Activated CD4-positive, alpha-beta T cell treated with anti-CD3 and anti-CD28 coated beads, Interleukin-2, Interleukin-4, amounts not matched to agents 100 ng/mL and 50 ng/mL, durations not matched to agents 16 hours and 8 hours (primary cell): ENCODE data around the gene WASHC3.
A peak's percentile ranks its signal among the peaks of the same experiment; 100 is the strongest.
"Not testable (repeated sequence)": the region's sequence is repeated elsewhere in the genome, so short reads cannot be mapped to it uniquely, and the experiment has no call there.

ENCODE experiments used
- DNase-seq: peaks from one replicate; pipeline ENCODE4 v3.0.0-alpha.2; 2020; ENCODE audit warnings: low spot score

Gene WASHC3

DNA sequence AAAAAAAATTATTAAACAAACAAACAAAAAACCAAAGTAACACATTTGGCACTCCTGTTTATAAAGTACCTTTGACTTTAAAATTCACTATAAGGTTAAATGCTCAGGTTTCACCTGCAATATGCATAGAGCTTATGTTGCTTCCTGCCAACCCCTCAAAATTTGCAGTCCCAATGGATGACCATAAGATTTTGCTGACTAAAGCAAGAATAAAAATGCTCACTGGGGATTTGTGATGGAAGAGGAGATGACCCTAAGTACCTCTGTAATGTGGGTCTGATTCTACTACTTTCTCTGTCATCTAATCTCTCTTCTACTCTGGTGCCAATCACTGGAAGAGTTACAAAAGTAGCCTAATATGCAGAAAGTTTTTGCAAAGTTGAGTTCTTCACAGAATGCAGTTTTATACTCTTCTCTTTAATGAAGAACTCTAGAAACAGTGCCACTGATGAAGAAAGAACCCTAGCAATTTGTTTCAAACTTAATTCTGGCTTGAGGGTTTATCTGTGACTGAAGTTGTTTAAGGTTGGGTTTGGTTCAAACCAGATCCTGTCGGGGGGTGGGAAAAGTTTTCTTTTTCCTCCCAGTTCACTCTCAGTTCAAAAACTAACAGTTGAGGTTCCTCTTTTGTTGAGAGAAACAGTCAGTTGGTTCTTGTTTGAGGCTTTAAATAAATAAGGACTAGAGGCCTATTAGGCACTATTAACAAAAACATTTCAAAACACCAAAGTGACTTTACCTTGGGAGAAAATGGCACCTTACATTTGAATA lies 10.9 kb downstream of the WASHC3 start:
- DNase-seq: no peak

DNA sequence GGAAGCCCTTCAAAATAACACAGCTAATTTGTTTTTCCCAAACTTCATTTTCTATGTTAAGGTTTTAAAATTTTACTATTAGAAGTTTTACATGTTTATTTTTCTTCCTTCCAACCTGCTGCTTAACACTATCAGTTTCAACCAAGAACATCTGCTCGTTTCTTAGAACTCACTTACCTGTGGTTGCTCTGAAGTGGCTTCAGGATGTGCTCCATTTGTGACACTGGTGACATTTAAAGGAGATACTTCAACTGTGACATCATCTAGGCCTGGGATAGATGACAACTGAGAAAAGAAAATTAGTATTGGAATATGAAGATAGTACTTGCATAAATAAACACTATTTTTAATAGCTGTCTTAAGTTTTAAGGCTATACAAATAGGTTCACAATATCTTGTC lies 17.9 kb downstream of the WASHC3 start:
- peak; percentile 29 for DNase-seq

DNA sequence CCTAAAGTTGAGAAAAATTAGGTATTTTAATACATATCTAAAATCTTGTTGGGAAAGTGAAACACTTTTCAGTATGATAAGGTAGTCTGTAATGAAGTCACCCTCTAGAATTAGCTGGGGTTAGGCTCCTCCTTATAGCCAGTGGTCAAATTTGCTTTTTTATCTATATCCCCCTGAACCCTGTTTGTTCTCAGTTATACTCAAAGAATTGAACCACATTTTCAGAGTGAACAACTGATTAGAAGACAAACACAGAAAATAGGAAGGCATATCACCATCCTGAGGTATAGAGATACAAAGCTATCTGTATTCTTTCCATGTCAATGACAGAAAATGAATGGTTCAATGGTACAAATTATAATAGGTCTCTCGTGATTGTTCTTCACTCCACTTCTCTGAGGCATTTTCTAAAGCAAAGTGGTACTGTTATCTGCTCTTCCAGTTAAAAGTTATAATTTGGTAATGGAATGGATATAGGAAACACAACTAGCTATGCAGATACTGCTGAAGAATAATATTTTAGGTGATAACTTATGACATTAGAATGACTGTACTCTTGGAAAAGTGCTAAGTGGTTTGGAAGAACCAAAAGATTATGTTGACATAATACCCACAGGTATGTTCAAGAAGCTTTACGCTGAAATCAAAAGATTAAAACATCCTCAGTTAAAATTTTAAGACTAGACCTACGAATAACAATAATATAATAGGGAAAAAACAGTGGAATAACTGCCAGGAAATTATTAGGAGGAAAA lies 27.6 kb downstream of the WASHC3 start:
- DNase-seq: no peak

DNA sequence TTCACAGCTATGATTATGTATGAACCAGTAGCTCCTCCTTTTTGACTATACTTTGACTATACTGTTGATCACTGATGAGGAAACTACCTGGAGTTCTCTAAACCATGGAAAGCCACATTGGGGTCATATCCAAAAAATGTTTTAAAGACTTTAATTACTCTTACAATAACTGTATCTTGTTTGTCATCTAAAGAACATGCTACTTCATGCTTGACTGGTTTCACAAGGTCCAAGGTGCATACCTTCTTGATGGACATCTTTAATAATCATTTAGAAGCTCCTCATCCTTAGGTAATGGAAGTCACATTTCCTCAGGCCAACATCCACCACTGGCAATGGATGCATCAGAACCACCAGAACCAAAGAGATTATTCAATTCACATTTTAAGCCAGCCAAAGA lies 29.9 kb downstream of the WASHC3 start:
- DNase-seq: no peak

DNA sequence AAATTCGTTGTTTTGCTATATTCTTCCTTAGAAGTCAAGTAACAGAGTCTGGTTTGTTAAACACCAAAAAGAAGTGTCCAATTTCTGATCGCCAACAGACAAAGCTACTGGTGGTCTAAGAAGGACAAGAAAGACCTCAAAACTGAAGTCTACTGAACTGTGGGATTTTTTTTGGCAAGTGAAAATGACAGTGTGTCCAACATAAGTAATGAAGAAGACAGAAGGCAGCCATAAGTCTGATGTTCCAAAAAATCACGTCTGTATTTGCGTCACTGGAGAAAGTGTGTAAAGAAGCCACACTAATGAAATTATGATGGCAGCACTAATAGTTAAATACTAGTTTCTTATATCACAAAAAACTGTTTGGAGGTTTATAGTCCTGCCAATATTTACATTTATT lies 32.6 kb downstream of the WASHC3 start:
- DNase-seq: no peak

DNA sequence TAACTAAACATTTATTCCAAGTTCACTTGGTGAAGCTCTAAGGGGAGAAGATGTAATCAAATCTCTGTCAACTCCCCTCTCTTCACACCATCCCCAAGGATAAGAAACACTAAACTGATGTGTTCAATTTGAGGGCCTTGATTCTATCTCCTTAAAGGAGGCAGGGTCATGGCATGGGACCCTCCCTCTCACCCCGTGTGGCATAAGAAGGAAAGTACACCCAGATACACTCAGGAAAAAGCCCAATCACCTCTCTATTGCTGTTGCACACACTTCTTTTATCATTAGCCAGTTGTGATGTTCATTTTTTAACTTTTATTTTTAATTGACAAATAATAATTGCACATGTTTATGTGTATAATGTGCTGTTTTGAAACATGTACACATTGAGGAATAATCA lies 35.1 kb downstream of the WASHC3 start:
- DNase-seq: no peak

DNA sequence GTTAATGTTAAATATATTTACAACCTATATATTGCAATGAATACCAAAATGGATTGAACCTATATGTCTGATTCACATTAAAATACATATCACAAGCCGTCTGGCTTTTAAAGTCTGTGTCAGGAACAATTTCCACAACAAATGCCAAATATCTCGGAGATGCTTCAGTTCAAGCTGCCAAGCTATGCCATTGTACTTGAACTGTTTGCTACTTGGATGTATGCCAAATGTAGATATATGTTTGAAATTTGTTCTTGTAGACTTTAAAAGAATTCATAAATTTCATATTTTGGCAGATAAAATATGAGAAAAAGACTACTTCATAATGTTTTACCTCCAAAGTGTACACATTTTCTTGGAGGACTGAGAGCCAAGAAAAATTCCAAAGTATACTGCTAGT lies 37.0 kb downstream of the WASHC3 start:
- no peak for DNase-seq

DNA sequence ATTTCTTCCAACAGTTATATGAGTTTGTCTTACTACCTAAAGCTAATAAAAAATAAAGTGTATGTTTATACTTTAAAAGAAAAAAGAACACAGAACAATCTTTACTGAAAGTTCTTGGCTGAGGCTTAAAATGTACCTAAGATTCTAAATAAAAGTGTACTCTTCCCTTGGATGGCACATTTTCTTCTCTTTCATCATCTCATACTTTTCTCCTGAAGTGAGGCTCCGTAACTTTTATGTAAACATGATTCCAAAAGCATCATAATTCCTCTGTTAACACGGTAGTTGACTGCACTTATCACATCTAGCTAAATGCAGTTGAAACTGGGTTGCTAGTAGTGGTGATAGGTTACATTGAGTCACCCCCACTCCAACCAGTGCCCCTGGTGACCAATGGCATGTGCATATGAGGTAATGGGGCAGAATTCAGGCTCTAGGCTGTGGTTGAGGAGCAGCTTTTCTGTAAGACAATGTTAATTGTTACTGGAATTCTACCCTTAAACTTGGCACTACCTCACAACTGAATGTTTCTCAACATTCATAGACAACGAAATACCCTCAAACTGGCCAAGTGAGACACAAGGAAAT lies 38.4 kb downstream of the WASHC3 start:
- DNase-seq: no peak

DNA sequence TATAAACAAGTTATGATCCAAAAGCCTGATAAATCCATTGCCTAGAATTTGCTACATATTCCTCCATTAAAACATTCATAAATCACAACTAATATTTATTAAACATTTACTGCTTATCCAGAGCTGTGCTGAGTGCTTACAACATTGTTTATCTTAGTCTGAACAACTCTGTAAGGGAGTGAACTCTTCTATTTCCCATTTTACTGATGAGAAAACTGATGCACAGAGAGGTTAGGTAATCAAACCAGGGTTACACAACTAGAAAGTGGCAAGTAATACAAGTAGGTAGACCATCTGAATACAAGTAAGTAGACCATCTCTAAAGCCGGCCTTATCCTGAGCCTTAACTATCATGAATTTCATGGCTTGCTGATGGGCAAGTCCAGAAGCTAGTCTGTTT lies 39.5 kb downstream of the WASHC3 start:
- DNase-seq: no peak

DNA sequence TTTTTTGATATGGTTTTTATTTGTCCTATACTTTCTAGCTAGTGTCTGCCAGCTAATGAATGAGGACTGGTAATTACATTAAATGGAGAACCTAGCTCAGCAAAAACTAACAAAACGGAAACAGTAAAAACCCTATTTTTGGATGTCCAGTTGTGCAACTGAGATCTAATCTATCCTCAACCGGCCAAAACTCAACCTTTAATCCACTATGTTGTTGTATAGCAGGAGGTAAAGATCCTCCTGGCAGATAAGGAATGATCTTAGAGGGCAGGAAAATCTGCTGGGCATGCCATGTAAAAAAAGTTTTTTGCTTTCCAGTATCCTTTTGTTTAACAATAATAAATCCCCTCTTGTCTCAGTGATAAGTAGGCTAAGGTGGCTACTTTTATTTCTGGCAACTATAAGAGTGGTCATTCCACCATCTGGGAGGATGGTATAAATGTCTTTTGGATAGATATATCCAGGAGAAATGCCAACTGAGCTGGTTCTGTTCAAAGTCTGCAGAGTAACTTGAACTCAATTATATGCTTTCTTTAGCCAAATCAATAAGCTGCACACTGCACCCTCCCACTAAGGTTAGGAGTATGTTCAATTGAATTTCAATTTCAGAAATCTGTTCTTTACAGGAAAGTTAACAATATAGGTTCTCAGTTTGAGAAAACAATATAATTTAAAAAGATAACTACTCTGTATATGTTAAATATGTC lies 40.1 kb downstream of the WASHC3 start:
- DNase-seq: no peak

DNA sequence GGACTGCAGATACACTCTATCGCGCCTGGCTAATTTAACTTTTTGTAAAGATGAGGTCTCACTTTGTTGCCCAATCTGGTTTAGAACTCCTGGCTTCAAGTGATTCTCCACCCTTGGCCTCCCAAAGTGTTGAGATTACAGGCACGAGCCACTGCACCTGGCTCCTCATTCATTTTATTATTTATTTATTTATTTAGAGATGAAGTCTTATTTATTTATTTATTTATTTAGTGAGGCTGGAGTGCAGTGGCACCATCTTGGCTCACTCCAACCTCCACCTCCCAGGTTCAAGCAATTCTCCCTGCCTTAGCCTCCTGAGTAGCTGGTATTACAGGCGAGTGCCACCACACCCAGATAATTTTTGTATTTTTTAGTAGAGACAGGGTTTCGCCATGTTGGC lies 43.2 kb downstream of the WASHC3 start:
- DNase-seq: not testable (repeated sequence)

DNA sequence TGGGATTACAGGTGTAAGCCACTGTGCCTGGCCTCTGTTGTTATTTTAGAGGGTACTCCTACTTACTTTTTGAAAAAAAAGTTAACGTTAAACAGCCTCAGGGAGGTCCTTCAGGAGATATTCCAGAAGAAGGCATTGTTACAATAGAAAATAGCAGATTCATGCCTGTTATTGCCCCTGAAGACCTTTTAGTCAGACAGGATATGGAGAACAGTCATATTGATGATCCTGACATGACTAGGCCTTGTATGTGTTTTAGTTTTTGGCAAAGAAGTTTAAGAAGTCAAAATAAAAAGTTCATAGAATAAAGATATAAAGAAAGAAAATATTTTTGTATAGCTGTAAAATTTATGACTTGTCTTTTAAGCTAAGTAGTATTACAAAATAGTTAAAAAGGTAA lies 45.3 kb downstream of the WASHC3 start:
- DNase-seq: peak; percentile 60

DNA sequence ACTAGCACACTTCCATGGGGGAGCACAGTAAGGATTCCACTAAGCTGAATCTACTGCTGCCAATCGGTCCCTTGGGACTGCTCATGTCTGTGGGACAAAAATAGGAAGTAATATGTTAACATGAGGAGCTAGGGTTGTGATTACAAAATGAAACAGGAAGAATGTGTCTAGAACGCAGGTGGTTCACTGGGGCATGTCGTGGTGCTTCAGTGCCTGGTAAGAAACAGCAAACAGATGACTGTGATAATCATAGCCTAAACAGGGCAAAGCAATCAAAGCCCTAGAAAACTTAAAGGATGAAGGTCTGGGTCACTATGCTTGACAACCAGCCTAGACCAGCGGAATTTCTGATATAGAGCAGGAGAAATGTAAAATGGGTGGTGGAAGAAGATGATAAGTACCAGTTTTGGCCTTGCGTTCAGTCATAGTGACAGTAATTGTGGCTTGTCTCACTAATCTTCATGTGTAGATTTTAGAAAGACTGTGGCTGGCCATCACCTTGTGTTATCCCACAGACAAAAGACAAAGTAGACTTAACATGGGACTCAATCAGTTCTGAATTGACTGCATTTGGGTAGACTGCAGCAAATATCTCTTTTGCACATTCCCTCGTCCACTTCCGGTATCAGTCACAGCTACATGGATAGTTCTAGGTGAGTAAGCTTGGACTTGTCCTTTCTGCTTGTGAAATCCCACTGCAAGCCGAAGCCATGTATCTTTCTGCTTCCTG lies 51.4 kb downstream of the WASHC3 start:
- DNase-seq: no peak

DNA sequence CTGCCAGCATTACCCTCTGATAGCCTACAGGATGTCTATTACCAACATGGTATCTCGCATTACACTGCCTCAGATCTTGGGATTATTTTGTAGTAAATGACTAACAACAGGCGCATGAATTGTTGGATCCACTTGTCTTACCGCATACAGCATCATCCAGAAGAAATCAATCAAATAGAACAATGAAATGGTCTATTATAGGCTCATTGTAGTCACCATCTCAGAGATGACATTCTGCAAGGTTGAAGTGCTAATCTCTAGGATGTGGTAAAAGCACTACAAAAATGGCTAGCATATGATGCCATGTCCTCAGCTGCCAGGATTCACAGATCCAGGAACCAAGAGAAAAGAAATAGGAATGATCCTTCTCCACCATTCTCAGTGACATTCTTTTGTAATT lies 52.0 kb downstream of the WASHC3 start:
- DNase-seq: no peak

DNA sequence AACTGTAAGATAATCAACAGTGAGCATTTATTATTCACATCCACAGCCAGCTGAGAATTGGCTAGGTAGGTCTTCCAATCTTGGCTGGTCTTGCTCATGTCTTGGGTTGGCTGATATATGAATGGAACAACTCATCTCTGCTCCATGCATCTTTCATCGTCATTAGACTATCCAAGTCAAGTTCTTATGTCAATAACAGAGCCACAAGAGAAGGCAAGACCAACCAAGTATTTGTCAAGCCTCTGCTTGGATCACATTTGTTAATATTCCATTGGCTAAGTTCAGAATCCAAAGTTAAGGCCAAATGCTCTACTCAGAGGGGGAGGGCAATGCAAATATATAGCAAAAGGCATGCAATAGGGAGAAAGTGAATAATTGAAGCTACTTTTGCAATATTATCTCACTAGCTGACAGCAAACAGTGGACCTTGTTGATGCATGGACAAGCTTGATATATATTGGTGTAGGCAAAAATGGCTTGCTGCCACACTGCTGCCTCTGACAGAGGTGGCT lies 53.1 kb downstream of the WASHC3 start:
- no peak for DNase-seq

DNA sequence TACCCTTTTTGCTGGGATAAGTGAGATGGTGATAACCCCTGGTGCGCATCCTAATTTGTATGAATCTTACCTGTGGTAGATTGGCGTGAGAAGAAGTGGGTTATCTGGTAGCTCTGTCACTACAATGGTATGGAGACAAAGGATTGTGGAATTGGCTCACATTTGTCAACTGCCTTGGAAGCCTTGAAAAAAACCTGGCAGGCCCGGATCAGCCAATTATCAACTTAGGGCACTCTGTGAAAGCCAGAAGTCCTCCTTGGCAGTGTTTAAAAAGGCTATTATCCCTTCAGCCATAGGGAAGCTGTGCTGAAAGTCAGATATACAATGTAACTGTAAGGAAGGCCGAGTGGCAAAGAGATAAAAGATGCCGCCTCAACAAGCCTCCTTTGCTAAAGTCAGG lies 56.5 kb downstream of the WASHC3 start:
- no peak for DNase-seq

DNA sequence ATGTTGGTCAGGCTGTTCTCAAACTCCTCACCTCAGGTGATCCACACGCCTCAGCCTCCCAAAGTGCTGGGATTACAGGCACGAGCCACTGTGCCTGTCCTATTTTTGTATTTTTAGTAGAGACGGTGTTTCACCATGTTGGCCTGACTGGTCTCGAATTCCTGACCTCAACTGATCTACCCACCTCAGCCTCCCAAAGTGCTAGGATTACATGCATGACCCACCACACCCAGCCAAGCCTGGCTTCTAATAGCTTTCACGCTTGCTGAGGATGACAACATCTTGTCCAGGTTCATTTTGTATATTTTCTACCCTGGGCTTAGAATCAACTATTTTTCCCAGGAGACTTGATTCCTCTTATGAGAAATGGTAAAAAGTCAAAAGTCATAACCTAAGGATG lies 64.7 kb downstream of the WASHC3 start:
- DNase-seq: no peak

DNA sequence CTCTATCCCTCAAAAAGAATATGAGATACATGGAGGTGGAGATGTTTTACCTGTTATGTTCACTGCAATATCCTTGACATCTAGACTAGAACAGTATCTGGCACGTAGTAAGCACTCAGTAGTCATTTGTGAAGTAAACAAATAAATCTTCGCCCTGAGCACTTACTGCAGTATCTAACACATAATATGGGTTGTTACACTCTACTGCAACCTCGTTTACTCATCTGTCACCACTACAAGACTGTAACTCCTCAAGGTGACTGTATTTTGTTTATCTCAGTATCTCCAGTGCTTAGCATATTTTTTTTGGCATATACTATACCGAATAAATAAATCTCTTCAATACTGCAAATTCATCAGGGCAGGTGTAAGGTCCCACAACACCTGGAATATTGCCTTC lies 66.1 kb downstream of the WASHC3 start:
- no peak for DNase-seq

DNA sequence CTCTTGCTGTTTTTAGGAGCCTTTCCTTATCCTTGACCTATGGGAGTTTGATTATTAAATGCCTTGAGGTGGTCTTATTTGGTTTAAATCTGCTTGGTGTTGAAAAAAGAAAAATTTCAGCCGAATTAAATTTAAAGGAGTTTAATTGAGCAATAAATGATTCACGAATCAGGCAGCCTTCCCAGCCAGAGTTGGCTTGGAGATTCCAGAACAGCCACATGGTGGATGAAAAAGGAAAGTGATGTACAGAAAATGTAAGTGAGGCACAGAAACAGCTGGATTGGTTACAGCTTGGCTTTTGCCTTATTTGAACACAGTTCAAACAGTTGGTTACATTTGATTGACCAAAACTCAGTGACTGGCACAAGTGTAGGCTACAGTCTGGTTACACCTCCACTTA lies 69.7 kb downstream of the WASHC3 start:
- DNase-seq: no peak

DNA sequence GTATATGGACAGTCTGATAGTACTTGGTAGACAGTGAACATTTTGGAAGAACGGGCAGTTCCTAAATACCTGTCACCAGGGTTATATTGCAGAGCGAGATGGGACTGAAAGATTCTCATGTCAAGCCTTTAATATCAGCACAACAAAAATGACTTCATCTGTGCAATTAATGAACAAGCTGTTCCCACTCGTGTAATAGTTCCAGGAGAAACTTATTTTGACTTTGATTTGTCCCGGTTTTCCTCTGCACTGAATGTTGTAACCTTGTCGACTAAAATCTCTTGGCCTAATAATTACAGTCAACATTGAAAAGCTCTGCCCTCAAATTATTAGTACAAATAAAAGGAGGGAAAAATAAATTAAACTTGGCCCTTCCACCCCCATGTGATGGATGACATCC lies 79.5 kb downstream of the WASHC3 start:
- DNase-seq: no peak

DNA sequence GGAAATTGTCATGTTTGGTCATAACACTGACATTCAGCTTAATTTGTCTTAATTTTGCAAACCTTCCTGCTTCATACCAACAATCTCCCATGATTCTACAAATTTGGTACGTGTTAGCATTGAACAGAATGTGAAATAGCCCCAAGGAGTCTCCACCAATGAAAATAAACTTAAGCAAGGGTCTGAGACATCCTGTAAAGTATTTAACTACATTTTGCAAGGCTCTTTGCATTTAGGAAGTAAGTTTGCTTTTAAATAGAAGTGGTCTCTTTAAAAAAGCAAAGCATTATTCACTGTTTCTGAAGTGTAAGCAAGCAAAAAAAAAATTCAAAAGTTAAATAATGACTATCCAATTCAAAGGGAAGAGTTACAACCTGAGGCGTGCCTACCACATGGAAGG lies 79.9 kb downstream of the WASHC3 start:
- DNase-seq: no peak

DNA sequence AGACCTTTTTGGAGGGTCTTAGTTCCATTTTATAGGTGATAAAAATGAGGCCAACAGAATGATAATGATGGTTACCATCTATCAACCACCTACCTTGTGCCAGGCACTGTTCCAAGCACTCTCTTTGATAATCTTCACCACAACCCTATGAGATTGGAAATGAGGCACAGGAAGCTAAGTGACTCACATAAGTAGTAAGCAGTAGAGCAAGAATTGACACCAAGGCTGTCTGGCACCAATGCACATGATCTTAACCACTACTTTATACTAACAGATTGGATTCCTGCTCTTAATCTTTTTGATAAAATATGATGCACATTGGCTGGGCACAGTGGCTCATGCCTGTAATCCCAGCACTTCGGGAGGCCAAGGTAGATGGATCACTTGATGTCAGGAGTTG lies 93.0 kb downstream of the WASHC3 start:
- peak; percentile 44 for DNase-seq
